Measurements from ENCODE around the gene P3H4.

The P3H4 gene

GRCh38 chr17:41775394-41776226, 36.1 kb downstream of the P3H4 start:
- in situ Hi-C loops (cut with MboI; ENCODE audit: low pct_unique_long_range_greater_than_20kb, low sequenced_read_pairs), result no loop called here
- no peak for DNase-seq

- in situ Hi-C loops (cut with MboI; ENCODE audit: low pct_unique_long_range_greater_than_20kb, low sequenced_read_pairs), result no loop called here
- no peak for DNase-seq
Observed at GRCh38 chr17:41773731-41774193, 38.0 kb downstream of the P3H4 start.

GRCh38 chr17:41773190-41773588, 38.6 kb downstream of the P3H4 start:
- in situ Hi-C loops (cut with MboI; ENCODE audit: low pct_unique_long_range_greater_than_20kb, low sequenced_read_pairs), result no loop called here
- no peak for DNase-seq

- DNase-seq, result no peak
- in situ Hi-C loops (cut with MboI; ENCODE audit: low pct_unique_long_range_greater_than_20kb, low sequenced_read_pairs), result no loop called here
Observed at GRCh38 chr17:41772586-41773189, 39.1 kb downstream of the P3H4 start.

GRCh38 chr17:41772218-41772585, 39.5 kb downstream of the P3H4 start:
- no peak for DNase-seq
- in situ Hi-C loops (cut with MboI; ENCODE audit: low pct_unique_long_range_greater_than_20kb, low sequenced_read_pairs), result no loop called here

- in situ Hi-C loops (cut with MboI; ENCODE audit: low pct_unique_long_range_greater_than_20kb, low sequenced_read_pairs), result no loop called here
- no peak for DNase-seq
Observed at GRCh38 chr17:41771389-41772206, 40.2 kb downstream of the P3H4 start.

- in situ Hi-C loops (cut with MboI; ENCODE audit: low pct_unique_long_range_greater_than_20kb, low sequenced_read_pairs), result no loop called here
- no peak for DNase-seq
Observed at GRCh38 chr17:41769985-41770384, 41.8 kb downstream of the P3H4 start.

- in situ Hi-C loops (cut with MboI; ENCODE audit: low pct_unique_long_range_greater_than_20kb, low sequenced_read_pairs), result no loop called here
- no peak for DNase-seq
Observed at GRCh38 chr17:41769346-41769862, 42.3 kb downstream of the P3H4 start.

GRCh38 chr17:41768682-41769288, 43.0 kb downstream of the P3H4 start:
- no peak for DNase-seq
- in situ Hi-C loops (cut with MboI; ENCODE audit: low pct_unique_long_range_greater_than_20kb, low sequenced_read_pairs), result no loop called here

GRCh38 chr17:41767324-41768042, 44.3 kb downstream of the P3H4 start:
- in situ Hi-C loops (cut with MboI; ENCODE audit: low pct_unique_long_range_greater_than_20kb, low sequenced_read_pairs), result no loop called here
- DNase-seq, result no peak

- in situ Hi-C loops (cut with MboI; ENCODE audit: low pct_unique_long_range_greater_than_20kb, low sequenced_read_pairs), result no loop called here
Observed at GRCh38 chr17:41766135-41766534, 45.6 kb downstream of the P3H4 start.

GRCh38 chr17:41763327-41763726, 48.4 kb downstream of the P3H4 start:
- in situ Hi-C loops (cut with MboI; ENCODE audit: low pct_unique_long_range_greater_than_20kb, low sequenced_read_pairs), result no loop called here
- no peak for DNase-seq

More at GRCh38 chr17:41766135-41766534, 45.6 kb downstream of the P3H4 start:
- no peak for DNase-seq

GRCh38 chr17:41762841-41763240, 48.9 kb downstream of the P3H4 start:
- no peak for DNase-seq
- in situ Hi-C loops (cut with MboI; ENCODE audit: low pct_unique_long_range_greater_than_20kb, low sequenced_read_pairs), result no loop called here

- in situ Hi-C loops (cut with MboI; ENCODE audit: low pct_unique_long_range_greater_than_20kb, low sequenced_read_pairs), result no loop called here
- no peak for DNase-seq
Observed at GRCh38 chr17:41762391-41762790, 49.4 kb downstream of the P3H4 start.

- in situ Hi-C loops (cut with MboI; ENCODE audit: low pct_unique_long_range_greater_than_20kb, low sequenced_read_pairs), result no loop called here
- no peak for DNase-seq
Observed at GRCh38 chr17:41760878-41761277, 50.9 kb downstream of the P3H4 start.

GRCh38 chr17:41758601-41759000, 53.1 kb downstream of the P3H4 start:
- no peak for DNase-seq
- in situ Hi-C loops (cut with MboI; ENCODE audit: low pct_unique_long_range_greater_than_20kb, low sequenced_read_pairs), result no loop called here

- in situ Hi-C loops (cut with MboI; ENCODE audit: low pct_unique_long_range_greater_than_20kb, low sequenced_read_pairs), result no loop called here
Observed at GRCh38 chr17:41754066-41754465, 57.7 kb downstream of the P3H4 start.

More at GRCh38 chr17:41754066-41754465, 57.7 kb downstream of the P3H4 start:
- no peak for DNase-seq
